ENCODE measurements around the gene UNC119B.
"Not testable (repeated sequence)": the region's sequence is repeated elsewhere in the genome, so short reads cannot be mapped to it uniquely, and the experiment has no call there.

Gene UNC119B

GRCh38 chr12:120668091-120668867 is 42.0 kb upstream of the UNC119B start:
- no peak overlapping the region for H3K27ac ChIP-seq
- CTCF ChIA-PET: interaction anchor here (0.6 to 1.0 kb wide), 2 partner anchors 19 to 85 kb away, joined by 4 read pairs; no protein-coding TSS in a partner anchor
- no peak for DNase-seq (ENCODE audit: low spot score)
- no peak for TF ChIP-seq CTCF (conservative IDR thresholded peaks at IDR 0.05; ENCODE audit: low read depth)
- POLR2A ChIA-PET (ENCODE audit: low non-redundant PET): no interaction called here

GRCh38 chr12:120668868-120669840 is 41.1 kb upstream of the UNC119B start:
- no peak for TF ChIP-seq CTCF (conservative IDR thresholded peaks at IDR 0.05; ENCODE audit: low read depth)
- no peak for DNase-seq (ENCODE audit: low spot score)
- CTCF ChIA-PET: interaction anchor here (0.6 kb wide), 1 partner anchor 20 kb away, joined by 4 read pairs; no protein-coding TSS in a partner anchor
- H3K27ac ChIP-seq: no peak overlapping the region
- POLR2A ChIA-PET (ENCODE audit: low non-redundant PET): no interaction called here

GRCh38 chr12:120670237-120670636 is 40.0 kb upstream of the UNC119B start:
- CTCF ChIA-PET; DNase-seq (ENCODE audit: low spot score); POLR2A ChIA-PET (ENCODE audit: low non-redundant PET); H3K27ac ChIP-seq: not testable (repeated sequence)

- CTCF ChIA-PET: no interaction called here
- POLR2A ChIA-PET (ENCODE audit: low non-redundant PET): no interaction called here
Measured at GRCh38 chr12:120670667-120671066, 39.6 kb upstream of the UNC119B start.

GRCh38 chr12:120674097-120674636 is 36.1 kb upstream of the UNC119B start:
- TF ChIP-seq CTCF (conservative IDR thresholded peaks at IDR 0.05; ENCODE audit: low read depth): no peak
- POLR2A ChIA-PET (ENCODE audit: low non-redundant PET): no interaction called here
- no peak for DNase-seq (ENCODE audit: low spot score)
- CTCF ChIA-PET: interaction anchor here (1.0 kb wide), 1 partner anchor 28 kb away, joined by 3 read pairs; no protein-coding TSS in a partner anchor
- H3K27ac ChIP-seq: no peak overlapping the region

More at GRCh38 chr12:120670667-120671066, 39.6 kb upstream of the UNC119B start:
- no peak for DNase-seq (ENCODE audit: low spot score)
- no peak overlapping the region for H3K27ac ChIP-seq
- TF ChIP-seq CTCF (conservative IDR thresholded peaks at IDR 0.05; ENCODE audit: low read depth): no peak

- ChIA-PET CTCF (interaction anchor here (1.5 kb wide), 1 partner anchor 29 kb away, joined by 8 read pairs; no protein-coding TSS in a partner anchor), POLR2A (ENCODE audit: low non-redundant PET) (no interaction called here)
- no peak overlapping the region for H3K27ac ChIP-seq
- no peak for TF ChIP-seq CTCF (conservative IDR thresholded peaks at IDR 0.05; ENCODE audit: low read depth)
- DNase-seq (ENCODE audit: low spot score): no peak
Measured at GRCh38 chr12:120677765-120678473, 32.3 kb upstream of the UNC119B start.

Measured in RWPE1 (cell line).